ENCODE results near the gene EIF4E3.

Gene EIF4E3

GRCh38 chr3:71694358-71694999 is 30.7 kb downstream of the EIF4E3 start:
- Mint-ChIP-seq H3K4me3 (no peak overlapping the region), H3K9me3 (no peaks in the 10 kb centered on the region), H3K36me3 (ENCODE audit: insufficient read depth) (peaks cover 60% of the 10 kb centered on the region), H3K4me1 (ENCODE audit: low read depth in 2 of 2) (peaks cover 3 to 13% of the 10 kb centered on the region in 2 donors), H3K27ac (no peak overlapping the region), H3K27me3 (no peaks in the 10 kb centered on the region)
- DNase-seq: no peak
- ATAC-seq (replicated peaks): no peak

GRCh38 chr3:71693641-71694040 is 31.6 kb downstream of the EIF4E3 start:
- Mint-ChIP-seq H3K9me3 (no peaks in the 10 kb centered on the region), H3K36me3 (ENCODE audit: insufficient read depth) (peaks cover 62% of the 10 kb centered on the region), H3K4me1 (ENCODE audit: low read depth in 2 of 2) (peaks cover 3 to 13% of the 10 kb centered on the region in 2 donors), H3K4me3 (no peak overlapping the region), H3K27ac (no peak overlapping the region), H3K27me3 (no peaks in the 10 kb centered on the region)
- no peak for DNase-seq
- ATAC-seq (replicated peaks): no peak

- ATAC-seq (replicated peaks) (no peak), DNase-seq (no peak)
- H3K9me3 Mint-ChIP-seq: no peaks in the 10 kb centered on the region
- H3K27me3 Mint-ChIP-seq: no peaks in the 10 kb centered on the region
- no peak overlapping the region for H3K27ac Mint-ChIP-seq
- H3K4me3 Mint-ChIP-seq: no peak overlapping the region
- peaks cover 3 to 9% of the 10 kb centered on the region in 2 donors for H3K4me1 Mint-ChIP-seq (ENCODE audit: low read depth in 2 of 2)
- H3K36me3 Mint-ChIP-seq (ENCODE audit: insufficient read depth): peaks cover 62% of the 10 kb centered on the region
Observed at GRCh38 chr3:71692139-71692538, 33.1 kb downstream of the EIF4E3 start.

GRCh38 chr3:71690341-71690841 is 34.8 kb downstream of the EIF4E3 start:
- peak overlapping the region in 1 of 2 donors; percentile 91 for H3K27ac Mint-ChIP-seq
- ATAC-seq (replicated peaks) (no peak), DNase-seq (no peak)
- no peaks in the 10 kb centered on the region for H3K27me3 Mint-ChIP-seq
- no peaks in the 10 kb centered on the region for H3K9me3 Mint-ChIP-seq
- peaks cover 67% of the 10 kb centered on the region for H3K36me3 Mint-ChIP-seq (ENCODE audit: insufficient read depth)
- peaks cover 3 to 11% of the 10 kb centered on the region in 2 donors for H3K4me1 Mint-ChIP-seq (ENCODE audit: low read depth in 2 of 2)
- H3K4me3 Mint-ChIP-seq: no peak overlapping the region

- no peak for DNase-seq
- Mint-ChIP-seq H3K27me3 (no peaks in the 10 kb centered on the region), H3K36me3 (ENCODE audit: insufficient read depth) (peaks cover 77% of the 10 kb centered on the region), H3K27ac (no peak overlapping the region), H3K9me3 (no peaks in the 10 kb centered on the region), H3K4me1 (ENCODE audit: low read depth in 2 of 2) (peaks cover 7 to 12% of the 10 kb centered on the region in 2 donors), H3K4me3 (no peak overlapping the region)
- ATAC-seq (replicated peaks): no peak
Observed at GRCh38 chr3:71689291-71689690, 35.9 kb downstream of the EIF4E3 start.

- no peak for ATAC-seq (replicated peaks)
- Mint-ChIP-seq H3K27ac (no peak overlapping the region), H3K4me3 (no peak overlapping the region), H3K27me3 (no peaks in the 10 kb centered on the region), H3K36me3 (ENCODE audit: insufficient read depth) (peaks cover 80% of the 10 kb centered on the region), H3K9me3 (no peaks in the 10 kb centered on the region), H3K4me1 (ENCODE audit: low read depth in 2 of 2) (peaks cover 7 to 12% of the 10 kb centered on the region in 2 donors)
- DNase-seq: no peak
Observed at GRCh38 chr3:71688121-71688520, 37.1 kb downstream of the EIF4E3 start.

- Mint-ChIP-seq H3K27me3 (no peaks in the 10 kb centered on the region), H3K27ac (no peak overlapping the region), H3K9me3 (no peaks in the 10 kb centered on the region), H3K36me3 (ENCODE audit: insufficient read depth) (peaks cover 72% of the 10 kb centered on the region), H3K4me1 (ENCODE audit: low read depth in 2 of 2) (peaks cover 11 to 12% of the 10 kb centered on the region in 2 donors), H3K4me3 (no peak overlapping the region)
- ATAC-seq (replicated peaks) (peak; percentile 46), DNase-seq (no peak)
Observed at GRCh38 chr3:71685686-71686085, 39.5 kb downstream of the EIF4E3 start.

- DNase-seq (no peak), ATAC-seq (replicated peaks) (no peak)
- no peak overlapping the region for H3K4me3 Mint-ChIP-seq
- H3K27me3 Mint-ChIP-seq: no peaks in the 10 kb centered on the region
- peaks cover 67% of the 10 kb centered on the region for H3K36me3 Mint-ChIP-seq (ENCODE audit: insufficient read depth)
- H3K27ac Mint-ChIP-seq: no peak overlapping the region
- no peaks in the 10 kb centered on the region for H3K9me3 Mint-ChIP-seq
- H3K4me1 Mint-ChIP-seq (ENCODE audit: low read depth in 2 of 2): peaks cover 10 to 11% of the 10 kb centered on the region in 2 donors
Observed at GRCh38 chr3:71684757-71685386, 40.3 kb downstream of the EIF4E3 start.

- no peak for DNase-seq
- Mint-ChIP-seq H3K4me1 (ENCODE audit: low read depth in 2 of 2) (peaks cover 10 to 11% of the 10 kb centered on the region in 2 donors), H3K4me3 (no peak overlapping the region), H3K27ac (peak overlapping the region in 1 of 2 donors; percentile 35), H3K36me3 (ENCODE audit: insufficient read depth) (peaks cover 60% of the 10 kb centered on the region), H3K9me3 (no peaks in the 10 kb centered on the region), H3K27me3 (no peaks in the 10 kb centered on the region)
- no peak for ATAC-seq (replicated peaks)
Observed at GRCh38 chr3:71684046-71684756, 41.0 kb downstream of the EIF4E3 start.

GRCh38 chr3:71681224-71681668 is 44.0 kb downstream of the EIF4E3 start:
- DNase-seq (no peak), ATAC-seq (replicated peaks) (peak; percentile 51)
- Mint-ChIP-seq H3K9me3 (no peaks in the 10 kb centered on the region), H3K27me3 (no peaks in the 10 kb centered on the region), H3K27ac (peak overlapping the region in 1 of 2 donors; percentile 13), H3K4me3 (no peak overlapping the region), H3K4me1 (ENCODE audit: low read depth in 2 of 2) (peaks cover 6 to 11% of the 10 kb centered on the region in 2 donors), H3K36me3 (ENCODE audit: insufficient read depth) (peaks cover 35% of the 10 kb centered on the region)

GRCh38 chr3:71680603-71681002 is 44.6 kb downstream of the EIF4E3 start:
- DNase-seq (no peak), ATAC-seq (replicated peaks) (no peak)
- H3K27ac Mint-ChIP-seq: peak overlapping the region in 1 of 2 donors; percentile 13
- no peaks in the 10 kb centered on the region for H3K9me3 Mint-ChIP-seq
- H3K36me3 Mint-ChIP-seq (ENCODE audit: insufficient read depth): peaks cover 31% of the 10 kb centered on the region
- H3K4me1 Mint-ChIP-seq (ENCODE audit: low read depth in 2 of 2): peaks cover 6 to 11% of the 10 kb centered on the region in 2 donors
- H3K4me3 Mint-ChIP-seq: no peak overlapping the region
- H3K27me3 Mint-ChIP-seq: no peaks in the 10 kb centered on the region

- no peak overlapping the region for H3K27ac Mint-ChIP-seq
Observed at GRCh38 chr3:71676931-71677330, 48.3 kb downstream of the EIF4E3 start.

GRCh38 chr3:71673486-71673885 is 51.7 kb downstream of the EIF4E3 start:
- no peak for DNase-seq
- H3K4me1 Mint-ChIP-seq (ENCODE audit: low read depth in 2 of 2): peaks cover under 1 to 5% of the 10 kb centered on the region in 2 donors
- no peak overlapping the region for H3K4me3 Mint-ChIP-seq
- no peaks in the 10 kb centered on the region for H3K36me3 Mint-ChIP-seq (ENCODE audit: insufficient read depth)
- H3K27ac Mint-ChIP-seq: peak overlapping the region in 1 of 2 donors; percentile 58
- no peaks in the 10 kb centered on the region for H3K9me3 Mint-ChIP-seq
- no peak for ATAC-seq (replicated peaks)
- no peaks in the 10 kb centered on the region for H3K27me3 Mint-ChIP-seq

More at GRCh38 chr3:71676931-71677330, 48.3 kb downstream of the EIF4E3 start:
- no peak overlapping the region for H3K4me3 Mint-ChIP-seq
- ATAC-seq (replicated peaks) (no peak), DNase-seq (no peak)
- no peaks in the 10 kb centered on the region for H3K9me3 Mint-ChIP-seq
- peaks cover 4% of the 10 kb centered on the region for H3K36me3 Mint-ChIP-seq (ENCODE audit: insufficient read depth)
- H3K4me1 Mint-ChIP-seq (ENCODE audit: low read depth in 2 of 2): peaks cover 5 to 8% of the 10 kb centered on the region in 2 donors
- no peaks in the 10 kb centered on the region for H3K27me3 Mint-ChIP-seq

All from effector memory CD8-positive, alpha-beta T cell (primary cell).